ENCODE measurements around the gene CAP2.
"Not testable (repeated sequence)": the region's sequence is repeated elsewhere in the genome, so short reads cannot be mapped to it uniquely, and the experiment has no call there.

CAP2 gene

GRCh38 chr6:17530321-17530835 is 137.0 kb downstream of the CAP2 start:
- no peak for TF ChIP-seq CTCF (conservative IDR thresholded peaks at IDR 0.05; ENCODE audit: low read depth, low read length)
- Histone ChIP-seq H3K27ac (no peak overlapping the region), H2AFZ (ENCODE audit: low read depth) (no peak overlapping the region), H3K4me2 (no peak overlapping the region), H4K20me1 (ENCODE audit: insufficient read depth) (no peaks in the 10 kb centered on the region), H3K27me3 (ENCODE audit: insufficient read depth, low read depth) (no peaks in the 10 kb centered on the region), H3K79me2 (ENCODE audit: insufficient read depth, low read depth) (no peaks in the 10 kb centered on the region), H3K4me3 (IDR thresholded peaks at IDR 0.05; ENCODE audit: insufficient read depth, low read depth, low read length) (no peak overlapping the region), H3K36me3 (ENCODE audit: insufficient read depth) (no peaks in the 10 kb centered on the region), H3K4me1 (ENCODE audit: low read depth, poor library complexity, severe bottlenecking) (no peaks in the 10 kb centered on the region), H3K9ac (no peak overlapping the region)

- H3K36me3 ChIP-seq (ENCODE audit: insufficient read depth) = no peaks in the 10 kb centered on the region
- H3K4me3 ChIP-seq (IDR thresholded peaks at IDR 0.05; ENCODE audit: insufficient read depth, low read depth, low read length) = no peak overlapping the region
- no peak overlapping the region for H3K27ac ChIP-seq
- no peaks in the 10 kb centered on the region for H3K79me2 ChIP-seq (ENCODE audit: insufficient read depth, low read depth)
- H3K4me2 ChIP-seq = no peak overlapping the region
- TF ChIP-seq CTCF (conservative IDR thresholded peaks at IDR 0.05; ENCODE audit: low read depth, low read length) = no peak
- no peak overlapping the region for H2AFZ ChIP-seq (ENCODE audit: low read depth)
- no peaks in the 10 kb centered on the region for H3K27me3 ChIP-seq (ENCODE audit: insufficient read depth, low read depth)
- H4K20me1 ChIP-seq (ENCODE audit: insufficient read depth) = no peaks in the 10 kb centered on the region
- no peaks in the 10 kb centered on the region for H3K4me1 ChIP-seq (ENCODE audit: low read depth, poor library complexity, severe bottlenecking)
- no peak overlapping the region for H3K9ac ChIP-seq
Measured at GRCh38 chr6:17536586-17536985, 143.2 kb downstream of the CAP2 start.

- Histone ChIP-seq H3K79me2 (ENCODE audit: insufficient read depth, low read depth) (no peaks in the 10 kb centered on the region), H2AFZ (ENCODE audit: low read depth) (no peak overlapping the region), H3K36me3 (ENCODE audit: insufficient read depth) (no peaks in the 10 kb centered on the region), H3K9ac (no peak overlapping the region), H3K27me3 (ENCODE audit: insufficient read depth, low read depth) (no peaks in the 10 kb centered on the region), H3K4me1 (ENCODE audit: low read depth, poor library complexity, severe bottlenecking) (no peaks in the 10 kb centered on the region), H4K20me1 (ENCODE audit: insufficient read depth) (no peaks in the 10 kb centered on the region), H3K27ac (no peak overlapping the region), H3K4me2 (no peak overlapping the region), H3K4me3 (IDR thresholded peaks at IDR 0.05; ENCODE audit: insufficient read depth, low read depth, low read length) (no peak overlapping the region)
- TF ChIP-seq CTCF (conservative IDR thresholded peaks at IDR 0.05; ENCODE audit: low read depth, low read length) = no peak
Measured at GRCh38 chr6:17542243-17542642, 148.8 kb downstream of the CAP2 start.

- H3K27ac ChIP-seq; H4K20me1 ChIP-seq (ENCODE audit: insufficient read depth); H3K4me2 ChIP-seq; H3K4me3 ChIP-seq (IDR thresholded peaks at IDR 0.05; ENCODE audit: insufficient read depth, low read depth, low read length); H2AFZ ChIP-seq (ENCODE audit: low read depth); H3K27me3 ChIP-seq (ENCODE audit: insufficient read depth, low read depth); H3K4me1 ChIP-seq (ENCODE audit: low read depth, poor library complexity, severe bottlenecking); H3K79me2 ChIP-seq (ENCODE audit: insufficient read depth, low read depth); H3K9ac ChIP-seq; H3K36me3 ChIP-seq (ENCODE audit: insufficient read depth): not testable (repeated sequence)
Measured at GRCh38 chr6:17545681-17546080, 152.3 kb downstream of the CAP2 start.

GRCh38 chr6:17551383-17551958 is 158.1 kb downstream of the CAP2 start:
- Histone ChIP-seq H3K4me3 (IDR thresholded peaks at IDR 0.05; ENCODE audit: insufficient read depth, low read depth, low read length) (no peak overlapping the region), H4K20me1 (ENCODE audit: insufficient read depth) (no peaks in the 10 kb centered on the region)
- TF ChIP-seq CTCF (conservative IDR thresholded peaks at IDR 0.05; ENCODE audit: low read depth, low read length) = no peak

More at GRCh38 chr6:17551383-17551958, 158.1 kb downstream of the CAP2 start:
- H3K4me1 ChIP-seq (ENCODE audit: low read depth, poor library complexity, severe bottlenecking) = no peaks in the 10 kb centered on the region
- H3K27me3 ChIP-seq (ENCODE audit: insufficient read depth, low read depth) = no peaks in the 10 kb centered on the region
- no peak overlapping the region for H3K27ac ChIP-seq
- H3K4me2 ChIP-seq = no peak overlapping the region
- H3K79me2 ChIP-seq (ENCODE audit: insufficient read depth, low read depth) = no peaks in the 10 kb centered on the region
- no peak overlapping the region for H3K9ac ChIP-seq
- no peaks in the 10 kb centered on the region for H3K36me3 ChIP-seq (ENCODE audit: insufficient read depth)
- H2AFZ ChIP-seq (ENCODE audit: low read depth) = no peak overlapping the region
